Left ventricle myocardium inferior (tissue), 1 donor: ENCODE data around the gene GPER1. TPM values are rescaled to one million over a fixed set of nuclear protein-coding genes. Genes with fewer than 3 reads are reported as not detected.
A peak's percentile ranks its signal among the peaks of the same experiment; 100 is the strongest.

Source experiments
- DNase-seq: peaks from one replicate; pipeline ENCODE4 v3.0.0-alpha.2; 2020
- H3K27ac ChIP-seq: fragments of 200-600 bp; replicated peaks from 2 replicates; pipeline ENCODE4 v1.8.0; 2021
- H3K27me3 ChIP-seq: fragments of 200-600 bp; 2 replicates; pipeline ENCODE4 v1.8.0; 2021; ENCODE audit warnings: low read depth
- H3K36me3 ChIP-seq: fragments of 200-600 bp; 2 replicates; pipeline ENCODE4 v1.8.0; 2021
- H3K4me1 ChIP-seq: fragments of 200-600 bp; 2 replicates; pipeline ENCODE4 v1.8.0; 2021
- H3K4me3 ChIP-seq: fragments of 200-600 bp; 2 replicates; pipeline ENCODE4 v1.8.0; 2021; ENCODE audit warnings: mild to moderate bottlenecking, moderate library complexity
- H3K9me3 ChIP-seq: fragments of 200-600 bp; replicated peaks from 2 replicates; pipeline ENCODE4 v1.8.0; 2021
- intact Hi-C: fragments of 100-400 bp; cut with micrococcal nuclease; formaldehyde crosslinking; loops from one replicate; pipeline ENCODE4 v1.11.0; 2022
- total RNA-seq: library from RNA; stranded (reverse); fragmentation: NEBNext Ultra II Directional; extraction: Animal tissue kit (Norgen Biotek cat#: 25700); gene quantifications from one replicate; pipeline ENCODE4 v1.2.1, GENCODE V29; 2021
- TF ChIP-seq, protein P1 (sequence below): fragments of 200-600 bp; IDR thresholded peaks from 2 replicates; pipeline ENCODE4 v1.8.0; 2021; ENCODE audit warnings: antibody characterized with exemption, mild to moderate bottlenecking, borderline replicate concordance
- donor health status: DM: no; HTN: yes; CAD: no; lungs with severe emphysema.

Gene GPER1
- total RNA-seq, 1 donor from 2014 or later, result 3.0 TPM

DNA sequence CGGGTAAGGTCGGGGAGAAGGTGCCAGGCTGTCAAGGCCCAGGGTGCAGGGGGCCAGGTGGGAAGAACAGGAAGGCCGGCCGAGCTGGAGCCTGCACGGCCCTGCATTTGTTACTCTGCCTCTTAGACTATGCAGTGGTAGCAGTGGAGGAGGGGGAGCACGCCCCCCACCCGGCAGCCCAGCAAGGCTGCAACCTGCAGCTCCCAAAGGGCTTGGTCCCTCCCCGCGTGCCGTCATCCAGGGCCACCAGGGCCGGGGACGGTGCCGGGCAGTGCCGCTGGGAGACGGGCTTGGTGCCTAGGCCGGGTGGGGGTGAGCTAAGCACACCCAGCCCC lies 7.0 kb upstream of the GPER1 start:
- Histone ChIP-seq H3K27ac (no peak overlapping the region), H3K9me3 (no peaks in the 10 kb centered on the region), H3K27me3 (no peaks in the 10 kb centered on the region), H3K4me3 (no peak overlapping the region), H3K36me3 (no peaks in the 10 kb centered on the region), H3K4me1 (peaks cover 34% of the 10 kb centered on the region)
- intact Hi-C loops, result no loop called here
- TF ChIP-seq, protein P1, sequence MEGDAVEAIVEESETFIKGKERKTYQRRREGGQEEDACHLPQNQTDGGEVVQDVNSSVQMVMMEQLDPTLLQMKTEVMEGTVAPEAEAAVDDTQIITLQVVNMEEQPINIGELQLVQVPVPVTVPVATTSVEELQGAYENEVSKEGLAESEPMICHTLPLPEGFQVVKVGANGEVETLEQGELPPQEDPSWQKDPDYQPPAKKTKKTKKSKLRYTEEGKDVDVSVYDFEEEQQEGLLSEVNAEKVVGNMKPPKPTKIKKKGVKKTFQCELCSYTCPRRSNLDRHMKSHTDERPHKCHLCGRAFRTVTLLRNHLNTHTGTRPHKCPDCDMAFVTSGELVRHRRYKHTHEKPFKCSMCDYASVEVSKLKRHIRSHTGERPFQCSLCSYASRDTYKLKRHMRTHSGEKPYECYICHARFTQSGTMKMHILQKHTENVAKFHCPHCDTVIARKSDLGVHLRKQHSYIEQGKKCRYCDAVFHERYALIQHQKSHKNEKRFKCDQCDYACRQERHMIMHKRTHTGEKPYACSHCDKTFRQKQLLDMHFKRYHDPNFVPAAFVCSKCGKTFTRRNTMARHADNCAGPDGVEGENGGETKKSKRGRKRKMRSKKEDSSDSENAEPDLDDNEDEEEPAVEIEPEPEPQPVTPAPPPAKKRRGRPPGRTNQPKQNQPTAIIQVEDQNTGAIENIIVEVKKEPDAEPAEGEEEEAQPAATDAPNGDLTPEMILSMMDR, result no peak
- DNase-seq, result no peak

DNA sequence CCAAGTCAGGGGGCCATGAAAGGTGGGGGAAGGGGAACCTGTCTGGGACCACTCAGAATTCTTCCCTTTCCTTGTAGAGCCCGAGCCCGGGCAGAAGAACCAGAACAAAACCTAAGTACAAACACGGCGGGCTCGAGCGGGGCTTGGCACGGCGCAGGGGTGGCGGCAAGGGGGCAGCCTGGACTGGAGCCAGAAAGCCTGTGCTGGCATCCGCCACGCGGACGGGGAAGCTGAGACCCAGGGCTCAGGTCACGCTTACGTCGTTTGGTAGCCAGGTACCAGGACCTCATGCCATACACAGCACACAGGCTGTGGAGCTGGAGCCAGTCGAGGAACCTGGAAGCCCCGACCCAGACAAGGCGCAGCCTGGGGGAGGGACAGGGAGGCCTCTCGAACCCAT lies 6.6 kb upstream of the GPER1 start:
- intact Hi-C loops, result no loop called here

DNA sequence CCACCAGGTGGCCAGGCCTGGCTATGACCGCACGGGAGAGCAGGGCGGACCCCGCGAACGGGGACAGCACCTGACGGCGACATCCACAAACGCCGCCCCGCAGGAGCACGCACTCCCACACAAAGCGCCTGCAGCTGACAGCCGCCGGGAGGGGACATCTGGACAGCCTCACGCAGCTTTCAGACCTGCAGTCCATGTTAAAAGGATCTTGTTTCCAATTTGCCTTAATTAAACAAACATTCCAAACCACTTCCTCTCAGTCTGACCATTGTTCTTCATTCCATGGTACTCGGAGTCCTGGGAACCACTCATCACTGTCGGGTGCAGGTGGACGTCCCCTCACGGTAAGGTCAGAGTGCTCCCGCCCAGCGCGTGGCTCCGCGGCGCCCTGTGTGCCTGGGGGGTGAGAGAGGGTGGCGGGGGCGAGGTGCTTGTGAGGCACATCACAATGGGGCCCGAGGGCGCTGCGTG lies 5.9 kb upstream of the GPER1 start:
- H3K4me3 ChIP-seq, result no peak overlapping the region
- no peak for DNase-seq
- intact Hi-C loops, result no loop called here
- TF ChIP-seq, protein P1, result no peak
- H3K4me1 ChIP-seq, result peaks cover 30% of the 10 kb centered on the region
- H3K27me3 ChIP-seq, result no peaks in the 10 kb centered on the region
- H3K9me3 ChIP-seq, result no peaks in the 10 kb centered on the region
- no peaks in the 10 kb centered on the region for H3K36me3 ChIP-seq
- H3K27ac ChIP-seq, result no peak overlapping the region

More for the DNA sequence above, 6.6 kb upstream of the GPER1 start:
- H3K27me3 ChIP-seq, result no peaks in the 10 kb centered on the region
- no peaks in the 10 kb centered on the region for H3K9me3 ChIP-seq
- H3K4me1 ChIP-seq, result peaks cover 30% of the 10 kb centered on the region
- TF ChIP-seq, protein P1, result no peak
- no peak for DNase-seq
- no peak overlapping the region for H3K4me3 ChIP-seq
- H3K27ac ChIP-seq, result no peak overlapping the region
- H3K36me3 ChIP-seq, result no peaks in the 10 kb centered on the region

DNA sequence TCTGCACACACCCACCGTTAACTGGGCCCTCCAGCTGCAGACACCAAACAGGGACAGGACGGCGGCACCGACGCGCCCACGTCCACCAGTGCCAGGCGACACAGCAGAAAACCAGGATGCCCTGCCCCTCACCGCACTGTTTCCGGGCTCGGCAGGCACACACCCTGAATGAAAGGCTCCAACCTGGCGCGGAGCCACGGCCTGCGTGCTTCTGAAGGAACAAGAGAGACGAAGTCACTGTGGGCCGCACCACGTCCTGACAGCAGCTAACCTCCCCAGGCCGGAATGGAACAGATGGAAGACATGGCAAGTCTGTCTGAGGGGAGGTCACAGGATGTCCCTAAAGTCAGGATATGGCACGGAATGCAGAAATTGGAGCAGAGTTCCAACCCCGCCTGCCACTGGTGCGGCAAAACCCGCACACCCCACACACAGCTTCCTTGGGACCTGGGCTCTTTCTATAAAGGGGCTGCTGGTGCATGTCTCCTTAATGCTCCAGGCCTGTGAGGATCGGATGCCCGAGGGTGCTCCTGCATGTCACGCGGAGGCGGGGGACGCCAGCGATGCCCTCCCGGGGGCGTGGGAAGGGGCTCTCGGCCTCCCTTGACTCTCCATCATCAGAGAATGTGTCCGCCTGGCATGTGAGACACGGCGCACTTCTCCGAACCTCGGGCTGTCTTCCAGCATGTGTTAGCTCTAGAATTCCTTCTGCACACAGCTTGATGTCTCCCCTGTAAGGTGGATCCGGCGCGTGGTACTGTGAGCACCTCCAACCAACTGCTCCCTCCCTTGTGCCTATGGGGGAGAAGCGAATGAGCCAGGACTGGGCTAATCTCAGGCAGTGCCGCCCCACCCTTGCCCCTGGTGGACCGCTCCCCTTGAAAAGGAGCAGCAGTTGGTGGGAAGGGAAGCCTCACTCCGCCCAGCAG lies 3.9 kb upstream of the GPER1 start:
- intact Hi-C loops, result no loop called here
- Histone ChIP-seq H3K27me3 (no peaks in the 10 kb centered on the region), H3K27ac (no peak overlapping the region), H3K4me1 (peaks cover 43% of the 10 kb centered on the region), H3K9me3 (no peaks in the 10 kb centered on the region), H3K4me3 (no peak overlapping the region), H3K36me3 (no peaks in the 10 kb centered on the region)
- DNase-seq, result peak; percentile 42
- TF ChIP-seq, protein P1, result no peak

DNA sequence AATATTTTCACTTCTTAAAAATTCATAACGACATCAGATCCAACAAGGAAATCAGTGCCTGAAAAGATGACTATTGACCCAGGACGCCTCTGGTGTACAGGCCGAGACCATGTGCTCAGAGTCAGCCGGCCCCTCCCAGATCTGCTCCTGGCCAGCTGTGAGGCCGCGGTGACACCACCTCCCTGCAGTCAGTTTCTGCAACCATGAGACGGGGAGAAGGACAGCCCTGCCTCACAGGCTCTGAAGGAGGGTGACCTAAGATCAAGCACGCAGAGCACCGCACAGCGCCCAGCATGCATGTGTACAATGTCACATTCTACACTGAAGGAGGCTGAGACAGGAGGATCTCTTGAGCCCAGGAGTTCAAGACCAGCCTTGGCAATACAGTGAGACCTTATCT lies 2.6 kb upstream of the GPER1 start:
- TF ChIP-seq, protein P1, result no peak
- intact Hi-C loops, result no loop called here
- Histone ChIP-seq H3K4me1 (peaks cover 43% of the 10 kb centered on the region), H3K4me3 (no peak overlapping the region), H3K9me3 (no peaks in the 10 kb centered on the region), H3K27ac (no peak overlapping the region), H3K36me3 (no peaks in the 10 kb centered on the region), H3K27me3 (no peaks in the 10 kb centered on the region)
- no peak for DNase-seq
